Measurements from ENCODE around the gene CAMSAP3. TPM values are rescaled to one million over a fixed set of nuclear protein-coding genes. Genes with fewer than 3 reads are reported as not detected.

CAMSAP3 gene
- polyA plus RNA-seq, 2 of the 4 experiments (the other 2 are of a cell fraction): 1.3 to 3.6 TPM

- ATAC-seq (no peak), DNase-seq (ENCODE audit: low read depth in 1 of 2, low spot score in 1 of 2) (no peak), FAIRE-seq (no peak)
- ChIA-PET CTCF (no interaction called here), POLR2A (no interaction called here)
- no peak overlapping the region for H3K27ac ChIP-seq
- H3K4me3 ChIP-seq: no peak overlapping the region
- no peaks in the 10 kb centered on the region for H3K4me1 ChIP-seq
- no peak overlapping the region for H3K4me2 ChIP-seq
- no peaks in the 10 kb centered on the region for H3K9me3 ChIP-seq
- no peak for TF ChIP-seq CEBPB (IDR thresholded peaks at IDR 0.05)
- 100% methylated on average over 2 of the region's 8 CpGs for WGBS (ENCODE audit: missing lambda C conversion rate)
Observed at GRCh38 chr19:7646426-7646700, 50.7 kb downstream of the CAMSAP3 start.

DNA sequence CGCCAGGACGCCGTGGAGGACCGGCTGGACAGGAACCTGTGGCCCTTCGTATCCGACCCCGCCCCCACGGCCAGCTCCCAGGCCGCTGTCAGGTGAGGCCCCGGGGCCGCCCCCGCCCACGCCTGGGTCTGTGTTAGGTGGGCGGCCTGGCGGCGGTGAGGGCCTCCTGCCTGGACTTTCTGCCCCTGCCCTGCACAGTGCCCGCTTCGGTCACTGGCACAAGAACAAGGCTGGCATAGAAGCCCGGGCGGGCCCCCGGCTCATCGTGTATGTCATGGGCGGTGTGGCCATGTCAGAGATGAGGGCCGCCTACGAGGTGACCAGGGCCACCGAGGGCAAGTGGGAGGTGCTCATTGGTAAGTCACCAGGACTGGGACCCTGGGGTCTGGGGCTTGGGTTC is 51.5 kb downstream of the CAMSAP3 start:
- ATAC-seq (no peak), DNase-seq (ENCODE audit: low read depth in 1 of 2, low spot score in 1 of 2) (no peak), FAIRE-seq (no peak)
- Histone ChIP-seq H3K27ac (no peak overlapping the region), H3K9me3 (no peaks in the 10 kb centered on the region), H3K4me3 (no peak overlapping the region), H3K4me1 (no peaks in the 10 kb centered on the region), H3K4me2 (no peak overlapping the region)
- 90% methylated on average over 2 of the region's 26 CpGs for WGBS (ENCODE audit: missing lambda C conversion rate)
- TF ChIP-seq HOXB13 (CRISPR knock-in tag; IDR thresholded peaks at IDR 0.05; ENCODE audit: low read depth): no peak
- no peak for TF ChIP-seq ZFP36 (IDR thresholded peaks at IDR 0.05; ENCODE audit: borderline replicate concordance, partially characterized antibody)
- TF ChIP-seq, protein P1, sequence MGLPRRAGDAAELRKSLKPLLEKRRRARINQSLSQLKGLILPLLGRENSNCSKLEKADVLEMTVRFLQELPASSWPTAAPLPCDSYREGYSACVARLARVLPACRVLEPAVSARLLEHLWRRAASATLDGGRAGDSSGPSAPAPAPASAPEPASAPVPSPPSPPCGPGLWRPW (IDR thresholded peaks at IDR 0.05): no peak
- TF ChIP-seq TFCP2L1 (CRISPR knock-in tag; IDR thresholded peaks at IDR 0.05): no peak
- no peak for TF ChIP-seq HDAC2 (IDR thresholded peaks at IDR 0.05)
- TF ChIP-seq HEYL (CRISPR knock-in tag; IDR thresholded peaks at IDR 0.05): no peak
- no peak for TF ChIP-seq RFX5 (IDR thresholded peaks at IDR 0.05)
- no peak for TF ChIP-seq PBX3 (IDR thresholded peaks at IDR 0.05)
- no peak for TF ChIP-seq ZC3H11A (IDR thresholded peaks at IDR 0.05)
- no peak for TF ChIP-seq USF2 (IDR thresholded peaks at IDR 0.05)
- TF ChIP-seq BHLHE40 (IDR thresholded peaks at IDR 0.05; ENCODE audit: low read depth, low read length): no peak
- POLR2A ChIA-PET: no interaction called here
- CTCF ChIA-PET: interaction anchor here (1.0 kb wide), 1 partner anchor 10 kb away, joined by 3 read pairs; no protein-coding TSS in a partner anchor

GRCh38 chr19:7648265-7649014 is 52.8 kb downstream of the CAMSAP3 start:
- POLR2A ChIA-PET: no interaction called here
- CTCF ChIA-PET: interaction anchor here (0.9 to 1.8 kb wide), 3 partner anchors 25 to 32 kb away, joined by 3 to 5 read pairs (median 5); partner anchors contain the start of gene TRAPPC5
- WGBS (ENCODE audit: missing lambda C conversion rate): 88% methylated on average over 12 of the region's 15 CpGs
- no peak for ATAC-seq
- H3K27ac ChIP-seq: no peak overlapping the region
- no peak overlapping the region for H3K4me3 ChIP-seq
- no peak for DNase-seq (ENCODE audit: low read depth in 1 of 2, low spot score in 1 of 2)
- no peak for FAIRE-seq
- no peaks in the 10 kb centered on the region for H3K9me3 ChIP-seq
- no peaks in the 10 kb centered on the region for H3K4me1 ChIP-seq
- no peak overlapping the region for H3K4me2 ChIP-seq
- TF ChIP-seq USF2 (IDR thresholded peaks at IDR 0.05): no peak
- no peak for TF ChIP-seq KDM5A (IDR thresholded peaks at IDR 0.05)
- TF ChIP-seq EP300 (IDR thresholded peaks at IDR 0.05): no peak
- no peak for TF ChIP-seq E2F6 (IDR thresholded peaks at IDR 0.05; ENCODE audit: borderline replicate concordance, low read depth)
- no peak for TF ChIP-seq REST (IDR thresholded peaks at IDR 0.05)
- TF ChIP-seq NR3C1 (IDR thresholded peaks at IDR 0.05): no peak
- no peak for TF ChIP-seq MAX (IDR thresholded peaks at IDR 0.05)
- TF ChIP-seq HOXB13 (CRISPR knock-in tag; IDR thresholded peaks at IDR 0.05; ENCODE audit: low read depth): no peak
- TF ChIP-seq KDM1A (IDR thresholded peaks at IDR 0.05; ENCODE audit: low read depth): no peak
- no peak for TF ChIP-seq EHF (CRISPR knock-in tag; IDR thresholded peaks at IDR 0.05)
- no peak for TF ChIP-seq RFX5 (IDR thresholded peaks at IDR 0.05)
- no peak for TF ChIP-seq ELK1 (IDR thresholded peaks at IDR 0.05; ENCODE audit: low read depth, low read length)
- no peak for TF ChIP-seq MAZ (IDR thresholded peaks at IDR 0.05; ENCODE audit: borderline replicate concordance, low read depth, low read length)
- TF ChIP-seq ZC3H11A (IDR thresholded peaks at IDR 0.05): no peak
- no peak for TF ChIP-seq BCL3 (IDR thresholded peaks at IDR 0.05)
- TF ChIP-seq GATA3 (IDR thresholded peaks at IDR 0.05; ENCODE audit: borderline replicate concordance): no peak
